Gastroesophageal sphincter (tissue), 3 donors: ENCODE data around the gene EDAR.

Experiments
- EP300 ChIP-seq: sonication (generic); formaldehyde crosslinking; IDR thresholded peaks from one replicate; pipeline ENCODE4 v1.6.1; 2017; ENCODE audit warnings: antibody characterized with exemption, mild to moderate bottlenecking
- POLR2A ChIP-seq, 2 donors: fragments of 450-650 bp; IDR thresholded peaks; one replicate each; pipeline ENCODE4 v1.6.1; 2017; ENCODE audit warnings: antibody characterized with exemption in 2 of 2, mild to moderate bottlenecking in 2 of 2, moderate library complexity in 1 of 2
- POLR2AphosphoS5 ChIP-seq: sonication (generic); formaldehyde crosslinking; IDR thresholded peaks from one replicate; pipeline ENCODE4 v1.6.1; 2017; ENCODE audit warnings: antibody characterized with exemption
- TF ChIP-seq, protein P1 (sequence below), 4 experiments: fragments of 200-600 bp in 2 of 4; fragments of 450-650 bp in 2 of 4; sonication (generic) in 1 of 4; IDR thresholded peaks; one replicate each; pipeline ENCODE4 v1.5.1; 2017 to 2019; ENCODE audit warnings: antibody characterized with exemption in 4 of 4, mild to moderate bottlenecking in 2 of 4, moderate library complexity in 2 of 4

DNA sequence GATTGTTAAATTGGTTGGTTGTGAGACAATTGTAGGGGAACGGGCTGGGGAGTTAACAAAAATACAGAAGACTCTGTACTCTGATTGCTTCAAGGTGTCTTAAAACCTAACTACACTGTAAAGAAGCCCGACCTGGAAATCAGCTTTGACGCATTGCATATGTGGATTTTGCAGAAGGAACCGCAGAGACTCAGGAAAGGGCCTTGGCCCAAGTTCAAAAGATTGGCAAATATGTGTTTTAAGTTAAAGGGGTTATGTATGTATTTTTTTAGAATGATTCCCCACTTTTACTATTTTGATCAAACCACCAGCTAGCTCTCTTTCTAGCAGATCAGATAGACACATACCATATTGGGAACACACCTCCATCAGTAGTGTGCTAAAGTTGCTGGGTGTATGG, 18.0 kb upstream of the EDAR start:
- TF ChIP-seq, protein P1, sequence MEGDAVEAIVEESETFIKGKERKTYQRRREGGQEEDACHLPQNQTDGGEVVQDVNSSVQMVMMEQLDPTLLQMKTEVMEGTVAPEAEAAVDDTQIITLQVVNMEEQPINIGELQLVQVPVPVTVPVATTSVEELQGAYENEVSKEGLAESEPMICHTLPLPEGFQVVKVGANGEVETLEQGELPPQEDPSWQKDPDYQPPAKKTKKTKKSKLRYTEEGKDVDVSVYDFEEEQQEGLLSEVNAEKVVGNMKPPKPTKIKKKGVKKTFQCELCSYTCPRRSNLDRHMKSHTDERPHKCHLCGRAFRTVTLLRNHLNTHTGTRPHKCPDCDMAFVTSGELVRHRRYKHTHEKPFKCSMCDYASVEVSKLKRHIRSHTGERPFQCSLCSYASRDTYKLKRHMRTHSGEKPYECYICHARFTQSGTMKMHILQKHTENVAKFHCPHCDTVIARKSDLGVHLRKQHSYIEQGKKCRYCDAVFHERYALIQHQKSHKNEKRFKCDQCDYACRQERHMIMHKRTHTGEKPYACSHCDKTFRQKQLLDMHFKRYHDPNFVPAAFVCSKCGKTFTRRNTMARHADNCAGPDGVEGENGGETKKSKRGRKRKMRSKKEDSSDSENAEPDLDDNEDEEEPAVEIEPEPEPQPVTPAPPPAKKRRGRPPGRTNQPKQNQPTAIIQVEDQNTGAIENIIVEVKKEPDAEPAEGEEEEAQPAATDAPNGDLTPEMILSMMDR (IDR thresholded peaks at IDR 0.05): no peak
- TF ChIP-seq POLR2A (IDR thresholded peaks at IDR 0.05) (no peak), EP300 (no peak), POLR2AphosphoS5 (no peak)
